ENCODE data around the gene PHYKPL. TPM values are rescaled to one million over a fixed set of nuclear protein-coding genes. Genes with fewer than 3 reads are reported as not detected.

PHYKPL gene
- total and polyA plus RNA-seq, 2 of the 8 experiments (the other 6 are each of a cell fraction or from before 2014, with no cell fraction given), result 25.1 to 32.1 TPM

DNA sequence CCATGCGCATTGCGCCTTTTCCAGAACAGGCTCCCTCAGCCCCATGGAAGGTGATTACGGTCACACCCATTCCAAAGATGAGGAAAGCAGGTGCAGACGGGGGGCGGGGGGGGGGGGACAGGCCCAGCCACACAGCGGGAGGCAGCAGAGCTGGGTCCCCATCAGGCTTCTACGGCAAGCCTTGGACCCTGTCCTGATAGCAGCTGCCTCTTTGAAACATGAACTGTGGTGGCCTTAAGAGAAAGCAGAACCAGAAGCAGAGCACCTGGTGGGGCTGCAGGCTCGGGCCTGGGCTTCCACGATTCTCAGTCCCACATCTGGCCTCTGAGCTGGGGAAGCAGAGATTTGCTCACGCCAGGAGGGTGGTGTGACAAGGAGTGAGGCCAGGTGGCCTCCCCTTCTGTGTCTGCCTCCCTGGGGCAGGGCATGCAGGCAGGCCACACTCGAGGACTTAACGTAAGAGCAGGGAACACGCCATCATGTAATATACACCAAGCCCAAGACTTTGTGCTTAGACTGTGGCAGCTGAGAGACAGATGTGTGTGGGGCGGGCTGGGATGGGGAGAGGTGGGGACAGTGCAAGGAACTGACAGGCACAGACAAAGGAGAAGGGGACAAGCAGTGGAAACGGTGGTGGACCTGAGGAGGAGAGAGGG lies 14.2 kb upstream of the PHYKPL start:
- H2BK20ac ChIP-seq (ENCODE audit: low read length), result no peak overlapping the region
- H3K79me2 ChIP-seq (ENCODE audit: control insufficient read depth in 1 of 2, insufficient read depth in 2 of 2, low read length in 2 of 2), result no peaks in the 10 kb centered on the region
- H3K9me3 ChIP-seq (ENCODE audit: insufficient read depth in 2 of 2, low read depth in 1 of 2, low read length in 1 of 2), result no peaks in the 10 kb centered on the region
- H4K91ac ChIP-seq (replicated peaks; ENCODE audit: insufficient read length, low read length), result no peak overlapping the region
- H3K4me1 ChIP-seq (replicated peaks in 1 of 4; ENCODE audit: control insufficient read depth in 3 of 4, insufficient read depth in 4 of 4, low read length in 3 of 4), result peaks cover 0 to 3% (median under 1%) of the 10 kb centered on the region in 4 experiments; a peak in 4 of 7 replicates
- H3K4ac ChIP-seq (replicated peaks; ENCODE audit: insufficient read length, low read depth, low read length), result no peak overlapping the region
- H2BK15ac ChIP-seq (ENCODE audit: low read length), result no peak overlapping the region
- H4K20me1 ChIP-seq (replicated peaks in 1 of 2; ENCODE audit: control insufficient read depth in 1 of 2, insufficient read depth in 2 of 2, low read length in 2 of 2), result peaks cover 0 to 2% of the 10 kb centered on the region in 2 experiments
- POLR2A ChIA-PET (ENCODE audit: partially characterized antibody), result interaction anchor here (1.3 kb wide), 1 partner anchor 16 kb away, joined by 3 read pairs; no protein-coding TSS in a partner anchor
- DNase-seq (ENCODE audit: low read depth in 1 of 2, low spot score in 2 of 2) (no peak), FAIRE-seq (no peak)
- H2BK5ac ChIP-seq (ENCODE audit: low read depth, low read length), result no peak overlapping the region
- no peak overlapping the region for H3K18ac ChIP-seq (ENCODE audit: extremely low read depth, low read length)
- no peak overlapping the region for H3K4me3 ChIP-seq (ENCODE audit: extremely low read depth in 1 of 4, insufficient read depth in 2 of 4, low read depth in 3 of 4, low read length in 4 of 4)
- no peak overlapping the region for H3K9ac ChIP-seq (replicated peaks in 1 of 4; ENCODE audit: extremely low read depth in 1 of 4, low read depth in 3 of 4, low read length in 3 of 4)
- H3K27me3 ChIP-seq (replicated peaks in 1 of 4; ENCODE audit: control insufficient read depth in 3 of 4, extremely low read depth in 1 of 4, insufficient read depth in 3 of 4, low read length in 3 of 4), result no peaks in the 10 kb centered on the region; a peak in 1 of 7 replicates
- H2AK5ac ChIP-seq (ENCODE audit: low read depth, low read length), result no peak overlapping the region
- no peak overlapping the region for H3K4me2 ChIP-seq (ENCODE audit: insufficient read depth in 1 of 2, low read depth in 2 of 2, low read length in 2 of 2)
- H3K36me3 ChIP-seq (ENCODE audit: control insufficient read depth in 2 of 4, insufficient read depth in 4 of 4, low read length in 3 of 4), result no peaks in the 10 kb centered on the region
- H3K23ac ChIP-seq (ENCODE audit: insufficient read length), result no peak overlapping the region
- H2BK120ac ChIP-seq (replicated peaks; ENCODE audit: low read depth, low read length), result no peak overlapping the region
- H3K79me1 ChIP-seq (ENCODE audit: low read depth, low read length), result no peaks in the 10 kb centered on the region
- no peak overlapping the region for H4K5ac ChIP-seq (ENCODE audit: insufficient read length, low read depth, low read length)
- CTCF ChIA-PET (ENCODE audit: partially characterized antibody), result interaction anchor here (0.6 to 2.0 kb wide), 5 partner anchors 9 to 342 kb away, joined by 3 to 5 read pairs (median 3); no protein-coding TSS in a partner anchor
- H4K8ac ChIP-seq (ENCODE audit: extremely low read depth, insufficient read depth, low read length), result no peak overlapping the region
- no peak overlapping the region for H2AFZ ChIP-seq (ENCODE audit: low read length)
- no peak overlapping the region for H3K56ac ChIP-seq (replicated peaks; ENCODE audit: insufficient read length, low read depth, low read length)
- no peak overlapping the region for H3K14ac ChIP-seq (ENCODE audit: insufficient read length)
- H3K23me2 ChIP-seq (ENCODE audit: low read depth, low read length), result peaks cover 11% of the 10 kb centered on the region; the same call in 1 of the 2 replicates
- H2BK12ac ChIP-seq (ENCODE audit: low read depth, low read length), result no peak overlapping the region
- 91% methylated on average over 13 of the region's 15 CpGs; no CpG with 5 or more reads in 1 of the 2 experiments for whole genome bisulfite sequencing, 2 experiments (ENCODE audit: extremely low coverage in 1 of 2, insufficient coverage in 1 of 2, insufficient read length in 1 of 2, insufficient replicate concordance in 2 of 2, low coverage in 1 of 2, low lambda C conversion rate in 2 of 2, missing lambda C conversion rate in 1 of 2)
- H3K27ac ChIP-seq (ENCODE audit: low read depth, low read length), result no peak overlapping the region
- no peak for TF ChIP-seq SP4 (IDR thresholded peaks at IDR 0.05; ENCODE audit: low read length)
- TF ChIP-seq EGR1 (IDR thresholded peaks at IDR 0.05; ENCODE audit: borderline replicate concordance, low read depth, low read length), result no peak
- TF ChIP-seq JUND (IDR thresholded peaks at IDR 0.05; ENCODE audit: low read length), result no peak
- no peak for TF ChIP-seq TBP (IDR thresholded peaks at IDR 0.05; ENCODE audit: low read depth, low read length)
- no peak for TF ChIP-seq BACH1 (IDR thresholded peaks at IDR 0.05; ENCODE audit: low read length)
